22Rv1 (cell line): Measurements from ENCODE around the gene ACSS2.
A peak's percentile ranks its signal among the peaks of the same experiment; 100 is the strongest.
"Not testable (repeated sequence)": the region's sequence is repeated elsewhere in the genome, so short reads cannot be mapped to it uniquely, and the experiment has no call there.

ENCODE experiments used
- H3K27ac ChIP-seq: fragments of 450-650 bp; 2 replicates; pipeline ENCODE4 v1.5.1; 2017
- CTCF ChIP-seq: fragments of 450-650 bp; IDR thresholded peaks from 2 replicates; pipeline ENCODE4 v1.5.1; 2017; ENCODE audit warnings: mild to moderate bottlenecking
- ZFX ChIP-seq: fragments of 450-650 bp; IDR thresholded peaks from 2 replicates; pipeline ENCODE4 v1.6.1; 2017; ENCODE audit warnings: antibody characterized with exemption, borderline replicate concordance

The ACSS2 gene

GRCh38 chr20:34874094-34874654 lies 2.2 kb upstream of the ACSS2 start:
- TF ChIP-seq ZFX (no peak), CTCF (peak; percentile 83)
- H3K27ac ChIP-seq: peak overlapping the region; percentile 85

GRCh38 chr20:34875642-34876405 lies 588 bp upstream of the ACSS2 start:
- H3K27ac ChIP-seq: peak overlapping the region; percentile 85
- no peak for TF ChIP-seq ZFX
- peak; percentile 34 for TF ChIP-seq CTCF

- H3K27ac ChIP-seq: no peak overlapping the region
- TF ChIP-seq CTCF (no peak), ZFX (no peak)
Measured at GRCh38 chr20:34880215-34880850, 3.9 kb downstream of the ACSS2 start.

- H3K27ac ChIP-seq: not testable (repeated sequence)
Measured at GRCh38 chr20:34880971-34881370, 4.6 kb downstream of the ACSS2 start.

- no peak for TF ChIP-seq ZFX
- no peak for TF ChIP-seq CTCF
- no peak overlapping the region for H3K27ac ChIP-seq
Measured at GRCh38 chr20:34881689-34882088, 5.3 kb downstream of the ACSS2 start.

GRCh38 chr20:34883087-34883688 lies 6.8 kb downstream of the ACSS2 start:
- H3K27ac ChIP-seq: peak overlapping the region; percentile 57; the same call in 1 of the 2 replicates
- TF ChIP-seq ZFX: no peak
- no peak for TF ChIP-seq CTCF

- TF ChIP-seq CTCF: no peak
- no peak for TF ChIP-seq ZFX
Measured at GRCh38 chr20:34883809-34884208, 7.4 kb downstream of the ACSS2 start.

More at GRCh38 chr20:34883809-34884208, 7.4 kb downstream of the ACSS2 start:
- H3K27ac ChIP-seq: peak overlapping the region; percentile 57; the same call in 1 of the 2 replicates
